ENCODE measurements around the gene PPP4C. TPM values are rescaled to one million over a fixed set of nuclear protein-coding genes. Genes with fewer than 3 reads are reported as not detected.

The PPP4C gene
- total and polyA plus RNA-seq, 2 of the 8 experiments (the other 6 are each of a cell fraction or from before 2014, with no cell fraction given): 148 to 298 TPM

DNA sequence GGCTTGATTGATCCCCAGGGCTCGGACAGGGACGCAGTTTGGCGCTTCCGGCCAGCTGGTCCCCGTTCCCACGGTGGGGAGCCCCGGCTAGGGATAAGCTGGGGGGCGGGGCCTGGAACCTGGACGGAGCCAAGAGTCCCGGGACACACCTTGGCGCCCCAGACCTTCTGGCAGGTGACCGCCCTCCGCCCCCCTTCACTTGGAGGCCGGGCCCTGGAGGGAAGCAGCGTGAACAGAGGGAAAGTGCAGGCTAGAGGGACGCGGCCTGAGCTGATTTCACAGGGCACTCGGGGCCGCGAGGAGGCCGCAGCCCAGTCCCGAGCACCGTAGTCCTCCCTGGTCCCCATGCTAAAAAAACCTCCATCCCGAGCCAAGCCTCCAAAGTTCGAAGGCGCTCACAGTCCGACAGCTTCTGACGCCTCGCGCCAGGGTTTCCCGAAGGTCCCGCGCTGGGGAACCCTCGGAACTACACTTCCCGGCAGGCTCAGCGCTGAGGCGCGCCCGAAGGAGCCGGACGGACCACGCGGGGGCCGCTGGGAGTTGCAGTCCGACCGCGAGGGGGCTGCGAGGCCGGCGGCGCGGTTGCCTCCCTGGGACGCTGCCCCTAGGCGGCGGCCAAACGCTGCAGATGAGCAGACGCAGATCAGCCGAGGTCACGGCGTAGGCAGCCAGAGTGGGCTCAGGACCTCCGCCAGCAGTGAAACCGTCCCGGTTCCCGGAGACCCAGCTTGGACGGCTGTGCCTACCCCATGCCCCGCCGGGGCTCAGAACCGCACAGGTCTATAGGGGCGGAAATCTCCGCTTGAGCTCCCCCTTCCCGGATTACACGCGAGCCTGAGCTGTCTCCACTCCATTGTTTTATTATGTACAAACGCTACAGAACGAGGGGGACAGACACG is 15.9 kb downstream of the PPP4C start, which contains the start of gene TBX6 (continued):
- TF ChIP-seq, protein P1, sequence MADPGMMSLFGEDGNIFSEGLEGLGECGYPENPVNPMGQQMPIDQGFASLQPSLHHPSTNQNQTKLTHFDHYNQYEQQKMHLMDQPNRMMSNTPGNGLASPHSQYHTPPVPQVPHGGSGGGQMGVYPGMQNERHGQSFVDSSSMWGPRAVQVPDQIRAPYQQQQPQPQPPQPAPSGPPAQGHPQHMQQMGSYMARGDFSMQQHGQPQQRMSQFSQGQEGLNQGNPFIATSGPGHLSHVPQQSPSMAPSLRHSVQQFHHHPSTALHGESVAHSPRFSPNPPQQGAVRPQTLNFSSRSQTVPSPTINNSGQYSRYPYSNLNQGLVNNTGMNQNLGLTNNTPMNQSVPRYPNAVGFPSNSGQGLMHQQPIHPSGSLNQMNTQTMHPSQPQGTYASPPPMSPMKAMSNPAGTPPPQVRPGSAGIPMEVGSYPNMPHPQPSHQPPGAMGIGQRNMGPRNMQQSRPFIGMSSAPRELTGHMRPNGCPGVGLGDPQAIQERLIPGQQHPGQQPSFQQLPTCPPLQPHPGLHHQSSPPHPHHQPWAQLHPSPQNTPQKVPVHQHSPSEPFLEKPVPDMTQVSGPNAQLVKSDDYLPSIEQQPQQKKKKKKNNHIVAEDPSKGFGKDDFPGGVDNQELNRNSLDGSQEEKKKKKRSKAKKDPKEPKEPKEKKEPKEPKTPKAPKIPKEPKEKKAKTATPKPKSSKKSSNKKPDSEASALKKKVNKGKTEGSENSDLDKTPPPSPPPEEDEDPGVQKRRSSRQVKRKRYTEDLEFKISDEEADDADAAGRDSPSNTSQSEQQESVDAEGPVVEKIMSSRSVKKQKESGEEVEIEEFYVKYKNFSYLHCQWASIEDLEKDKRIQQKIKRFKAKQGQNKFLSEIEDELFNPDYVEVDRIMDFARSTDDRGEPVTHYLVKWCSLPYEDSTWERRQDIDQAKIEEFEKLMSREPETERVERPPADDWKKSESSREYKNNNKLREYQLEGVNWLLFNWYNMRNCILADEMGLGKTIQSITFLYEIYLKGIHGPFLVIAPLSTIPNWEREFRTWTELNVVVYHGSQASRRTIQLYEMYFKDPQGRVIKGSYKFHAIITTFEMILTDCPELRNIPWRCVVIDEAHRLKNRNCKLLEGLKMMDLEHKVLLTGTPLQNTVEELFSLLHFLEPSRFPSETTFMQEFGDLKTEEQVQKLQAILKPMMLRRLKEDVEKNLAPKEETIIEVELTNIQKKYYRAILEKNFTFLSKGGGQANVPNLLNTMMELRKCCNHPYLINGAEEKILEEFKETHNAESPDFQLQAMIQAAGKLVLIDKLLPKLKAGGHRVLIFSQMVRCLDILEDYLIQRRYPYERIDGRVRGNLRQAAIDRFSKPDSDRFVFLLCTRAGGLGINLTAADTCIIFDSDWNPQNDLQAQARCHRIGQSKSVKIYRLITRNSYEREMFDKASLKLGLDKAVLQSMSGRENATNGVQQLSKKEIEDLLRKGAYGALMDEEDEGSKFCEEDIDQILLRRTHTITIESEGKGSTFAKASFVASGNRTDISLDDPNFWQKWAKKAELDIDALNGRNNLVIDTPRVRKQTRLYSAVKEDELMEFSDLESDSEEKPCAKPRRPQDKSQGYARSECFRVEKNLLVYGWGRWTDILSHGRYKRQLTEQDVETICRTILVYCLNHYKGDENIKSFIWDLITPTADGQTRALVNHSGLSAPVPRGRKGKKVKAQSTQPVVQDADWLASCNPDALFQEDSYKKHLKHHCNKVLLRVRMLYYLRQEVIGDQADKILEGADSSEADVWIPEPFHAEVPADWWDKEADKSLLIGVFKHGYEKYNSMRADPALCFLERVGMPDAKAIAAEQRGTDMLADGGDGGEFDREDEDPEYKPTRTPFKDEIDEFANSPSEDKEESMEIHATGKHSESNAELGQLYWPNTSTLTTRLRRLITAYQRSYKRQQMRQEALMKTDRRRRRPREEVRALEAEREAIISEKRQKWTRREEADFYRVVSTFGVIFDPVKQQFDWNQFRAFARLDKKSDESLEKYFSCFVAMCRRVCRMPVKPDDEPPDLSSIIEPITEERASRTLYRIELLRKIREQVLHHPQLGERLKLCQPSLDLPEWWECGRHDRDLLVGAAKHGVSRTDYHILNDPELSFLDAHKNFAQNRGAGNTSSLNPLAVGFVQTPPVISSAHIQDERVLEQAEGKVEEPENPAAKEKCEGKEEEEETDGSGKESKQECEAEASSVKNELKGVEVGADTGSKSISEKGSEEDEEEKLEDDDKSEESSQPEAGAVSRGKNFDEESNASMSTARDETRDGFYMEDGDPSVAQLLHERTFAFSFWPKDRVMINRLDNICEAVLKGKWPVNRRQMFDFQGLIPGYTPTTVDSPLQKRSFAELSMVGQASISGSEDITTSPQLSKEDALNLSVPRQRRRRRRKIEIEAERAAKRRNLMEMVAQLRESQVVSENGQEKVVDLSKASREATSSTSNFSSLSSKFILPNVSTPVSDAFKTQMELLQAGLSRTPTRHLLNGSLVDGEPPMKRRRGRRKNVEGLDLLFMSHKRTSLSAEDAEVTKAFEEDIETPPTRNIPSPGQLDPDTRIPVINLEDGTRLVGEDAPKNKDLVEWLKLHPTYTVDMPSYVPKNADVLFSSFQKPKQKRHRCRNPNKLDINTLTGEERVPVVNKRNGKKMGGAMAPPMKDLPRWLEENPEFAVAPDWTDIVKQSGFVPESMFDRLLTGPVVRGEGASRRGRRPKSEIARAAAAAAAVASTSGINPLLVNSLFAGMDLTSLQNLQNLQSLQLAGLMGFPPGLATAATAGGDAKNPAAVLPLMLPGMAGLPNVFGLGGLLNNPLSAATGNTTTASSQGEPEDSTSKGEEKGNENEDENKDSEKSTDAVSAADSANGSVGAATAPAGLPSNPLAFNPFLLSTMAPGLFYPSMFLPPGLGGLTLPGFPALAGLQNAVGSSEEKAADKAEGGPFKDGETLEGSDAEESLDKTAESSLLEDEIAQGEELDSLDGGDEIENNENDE (IDR thresholded peaks at IDR 0.05; ENCODE audit: insufficient replicate concordance, low read length): no peak
- TF ChIP-seq KDM4A (IDR thresholded peaks at IDR 0.05; ENCODE audit: low read depth, low read length, severe bottlenecking): peak; percentile 57
- peak; percentile 96 for TF ChIP-seq SIX5 (IDR thresholded peaks at IDR 0.05; ENCODE audit: low read depth, low read length)
- no peak; the same call in 1 of the 2 replicates for TF ChIP-seq YY1 (IDR thresholded peaks at IDR 0.05; ENCODE audit: low read depth, low read length)
- TF ChIP-seq ASH2L (IDR thresholded peaks at IDR 0.05; ENCODE audit: low read length): no peak
- TF ChIP-seq, protein P2, sequence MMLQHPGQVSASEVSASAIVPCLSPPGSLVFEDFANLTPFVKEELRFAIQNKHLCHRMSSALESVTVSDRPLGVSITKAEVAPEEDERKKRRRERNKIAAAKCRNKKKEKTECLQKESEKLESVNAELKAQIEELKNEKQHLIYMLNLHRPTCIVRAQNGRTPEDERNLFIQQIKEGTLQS (IDR thresholded peaks at IDR 0.05; ENCODE audit: insufficient read depth, low read depth, low read length): 0 out of 2 replicates have a peak, but pooled peaks have one; percentile 36
- peak in 1 of 2 experiments; percentile 8; a peak in 1 of 3 replicates for TF ChIP-seq POLR2A (IDR thresholded peaks at IDR 0.05; ENCODE audit: control extremely low read depth in 1 of 2, low read depth in 2 of 2, low read length in 2 of 2)
- peak; percentile 60 to 70 for TF ChIP-seq RAD21 (IDR thresholded peaks at IDR 0.05 in 1 of 2, conservative IDR thresholded peaks at IDR 0.05 in 1 of 2; ENCODE audit: low read depth in 2 of 2, low read length in 2 of 2)
